Left hindlimb (tissue), 1 donor: ENCODE measurements around the gene RHOBTB3.
"Not testable (repeated sequence)": the region's sequence is repeated elsewhere in the genome, so short reads cannot be mapped to it uniquely, and the experiment has no call there.

Experiments
- DNase-seq: peaks from one replicate; pipeline ENCODE4 v3.0.0-alpha.2; 2018

Gene RHOBTB3

DNA sequence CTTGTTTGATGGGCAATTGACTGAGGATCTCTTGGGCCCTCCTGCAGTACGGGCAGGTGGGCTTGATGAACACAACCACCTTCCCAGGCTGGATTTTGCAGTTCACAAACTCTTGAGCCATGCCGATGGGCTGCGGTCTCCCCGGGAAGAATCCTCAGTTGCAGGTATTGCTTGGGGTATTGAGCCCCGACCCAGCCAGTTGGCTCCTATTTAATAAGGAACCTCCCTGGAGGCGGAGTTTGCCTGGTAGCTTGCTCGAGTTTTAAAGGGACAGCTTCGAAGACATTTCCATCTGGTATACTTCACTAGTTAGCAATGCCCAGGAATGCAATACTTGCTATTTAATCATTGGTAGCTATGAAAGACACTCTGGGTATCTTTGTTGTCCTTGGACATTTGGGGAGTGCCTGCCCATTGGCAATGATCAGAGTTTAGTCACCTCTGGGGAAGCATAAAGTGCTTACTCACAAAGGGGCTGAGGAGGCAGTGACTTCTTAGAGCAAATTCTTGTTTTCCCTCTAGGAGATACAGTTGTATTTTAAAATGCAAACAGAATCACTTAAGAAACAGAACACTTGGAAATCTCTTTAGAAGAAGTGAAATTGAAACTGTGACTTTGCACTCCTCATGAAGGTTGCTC lies 91.5 kb downstream of the RHOBTB3 start, which contains the start of gene GLRX:
GLRX (minus strand) TSS at position 185 of the 640 bp plus-strand sequence; CDS start at position 121, 64 bp downstream.
- peak; percentile 67 for DNase-seq

DNA sequence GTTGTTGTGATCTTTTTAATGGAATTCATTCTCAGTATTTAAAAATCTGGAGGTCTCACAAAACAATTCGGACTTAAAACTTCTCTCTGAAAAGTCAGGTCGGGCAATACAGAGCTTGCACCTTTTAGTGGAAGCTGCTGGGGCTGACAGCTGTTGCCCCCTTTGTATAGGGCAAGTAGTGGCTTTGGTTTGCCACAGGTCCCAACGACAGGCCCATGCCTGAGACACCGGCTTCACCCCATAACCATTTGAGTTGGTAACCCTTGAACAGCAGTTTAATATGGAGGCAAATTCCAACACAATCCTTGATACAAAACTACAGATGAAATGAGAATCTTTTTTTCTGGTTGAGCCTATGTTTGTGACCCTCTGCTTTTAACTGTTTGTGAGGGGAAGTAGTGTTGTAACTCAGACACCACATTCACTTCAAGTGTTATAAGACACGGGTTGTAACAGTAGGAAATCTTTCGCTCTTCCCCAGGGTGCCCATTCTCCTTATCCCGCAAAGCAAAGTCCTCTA lies 92.1 kb downstream of the RHOBTB3 start:
- DNase-seq = no peak

DNA sequence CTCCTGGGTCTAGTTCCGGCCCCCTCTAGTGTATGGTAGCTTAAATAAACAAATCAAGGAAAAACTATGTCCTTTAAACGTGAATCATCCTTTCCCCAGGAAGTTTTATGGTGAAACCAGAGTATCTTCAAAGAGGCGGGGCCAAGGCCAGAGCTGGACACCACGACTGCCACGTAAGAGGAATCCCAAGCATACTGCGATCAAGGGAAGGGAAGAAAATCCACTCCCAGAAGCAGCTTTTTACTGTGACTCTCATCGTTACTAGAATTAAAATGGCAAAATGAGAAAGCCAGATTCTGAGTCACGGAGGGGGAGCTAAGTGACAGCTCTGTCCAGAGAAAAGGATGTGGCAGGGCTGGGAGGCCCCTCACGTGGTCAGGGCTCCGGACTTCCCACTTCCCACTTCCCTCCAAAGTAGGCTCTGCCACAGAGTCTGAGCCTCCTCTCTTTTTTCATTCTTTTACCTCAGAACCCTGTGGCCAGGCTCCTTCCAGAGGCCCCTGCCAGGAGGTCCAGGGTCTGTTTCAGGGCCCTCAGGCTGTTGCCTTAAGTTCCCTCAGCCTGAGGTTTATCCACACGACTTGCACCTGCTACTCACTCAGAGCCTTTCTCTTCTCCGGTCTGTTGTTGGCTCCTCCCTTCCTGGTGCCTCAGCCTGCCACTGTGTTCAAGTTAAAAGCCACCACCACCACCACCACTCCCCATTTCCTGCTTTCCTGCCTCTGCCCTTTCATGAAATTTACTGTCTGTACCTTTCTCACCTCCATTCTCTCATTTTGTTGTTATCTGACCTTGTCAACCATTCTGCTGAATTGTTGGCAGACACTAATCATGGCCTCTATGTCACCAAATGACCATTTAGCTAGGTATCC lies 92.8 kb downstream of the RHOBTB3 start:
- DNase-seq = peak; percentile 61

DNA sequence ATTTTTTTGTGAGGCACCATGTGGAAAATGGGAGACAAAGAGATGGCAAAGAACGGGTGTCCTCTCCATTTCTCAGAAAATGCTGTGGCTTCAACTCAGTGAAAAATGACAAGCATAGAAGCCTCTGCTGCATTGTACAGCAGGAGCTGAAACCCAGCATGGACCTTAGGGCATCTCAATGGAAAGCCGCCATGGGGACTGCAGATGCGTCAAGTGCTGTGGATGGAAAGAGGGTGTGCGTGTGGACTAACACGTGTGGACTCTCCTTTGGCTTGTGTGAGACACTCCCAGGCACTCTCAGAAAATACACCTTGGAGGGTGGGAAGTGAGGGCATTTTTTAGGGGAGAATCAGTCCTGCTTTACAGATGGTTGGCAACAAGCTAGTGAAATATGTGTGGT lies 93.6 kb downstream of the RHOBTB3 start:
- no peak for DNase-seq

DNA sequence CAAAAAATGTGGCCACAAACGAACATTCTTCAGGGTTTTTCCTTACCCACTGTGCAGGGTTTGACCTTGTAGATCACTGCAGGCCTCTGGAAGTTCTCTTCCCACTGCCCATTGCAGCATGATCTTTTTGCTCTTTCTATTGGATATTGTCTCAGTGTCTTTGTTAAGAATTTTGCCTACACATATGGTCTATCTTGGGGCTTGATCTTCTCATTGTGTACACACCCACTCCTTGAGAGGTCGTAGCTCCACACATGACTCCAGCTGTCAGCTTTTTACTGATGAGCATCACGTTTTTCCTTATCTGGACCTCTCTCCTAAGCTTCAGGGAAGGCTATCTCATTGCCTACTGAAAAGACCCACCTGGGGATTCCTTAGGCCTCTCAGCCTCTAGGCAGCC lies 94.4 kb downstream of the RHOBTB3 start:
- DNase-seq = no peak

DNA sequence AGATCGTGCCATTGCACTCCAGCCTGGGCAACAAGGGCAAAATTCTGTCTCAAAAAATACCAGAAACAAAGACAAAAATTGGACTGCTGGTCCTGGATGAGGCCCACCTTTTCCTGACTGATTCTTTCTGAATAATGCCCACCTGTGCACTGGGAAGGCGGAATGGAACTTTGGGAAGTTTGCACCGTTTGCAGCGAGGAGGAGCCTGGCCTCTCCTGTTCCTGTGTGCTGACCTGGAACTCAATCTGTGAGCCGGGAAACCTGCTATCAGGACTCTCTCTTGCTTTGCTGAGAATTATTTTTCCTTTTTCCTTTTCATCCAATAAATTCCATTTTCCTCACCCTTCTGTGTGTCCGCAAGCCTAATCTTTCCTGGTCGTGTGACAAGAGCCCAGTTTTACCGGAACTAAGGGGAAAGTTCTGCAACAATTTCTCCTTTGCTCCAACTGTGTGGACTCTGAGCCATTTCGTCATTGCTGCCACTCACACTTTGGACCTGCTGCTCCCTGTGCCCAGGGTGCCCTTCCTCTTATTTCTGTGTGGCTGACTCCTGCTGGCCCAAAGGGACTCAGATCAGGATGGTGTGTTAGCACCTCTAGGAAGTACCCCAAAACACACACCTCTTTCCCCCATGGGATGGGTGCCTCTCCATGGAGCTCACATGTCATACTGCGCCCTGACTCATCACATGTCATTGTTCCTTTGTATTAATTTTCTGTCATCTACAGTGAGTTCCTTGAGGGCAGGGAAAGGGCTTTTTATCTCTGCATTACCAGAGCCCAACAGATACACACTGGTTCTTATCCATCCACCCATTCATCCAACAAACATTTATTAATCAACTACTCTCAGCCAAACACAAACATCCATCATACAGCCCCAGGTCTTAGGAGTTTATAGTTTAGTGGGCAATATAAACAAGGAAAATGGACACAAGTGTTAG lies 96.1 kb downstream of the RHOBTB3 start:
- DNase-seq = no peak

DNA sequence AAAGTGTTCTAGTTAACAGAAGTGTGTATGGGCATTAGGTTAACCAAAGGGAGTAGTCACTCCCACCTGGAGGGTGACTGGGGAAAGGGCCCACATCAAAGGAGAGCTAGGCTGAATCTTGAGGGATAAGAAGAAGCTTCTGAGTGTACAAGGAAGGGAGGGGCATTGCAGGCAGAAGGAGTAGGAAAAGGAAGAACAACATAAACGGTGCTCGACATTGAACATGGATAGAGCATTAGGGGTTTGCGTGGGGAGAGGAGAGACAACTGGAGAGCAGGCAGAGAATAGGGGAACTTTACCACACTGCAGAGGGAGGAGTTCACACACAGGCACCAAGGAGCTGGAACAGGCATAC lies 96.7 kb downstream of the RHOBTB3 start:
- DNase-seq = no peak

DNA sequence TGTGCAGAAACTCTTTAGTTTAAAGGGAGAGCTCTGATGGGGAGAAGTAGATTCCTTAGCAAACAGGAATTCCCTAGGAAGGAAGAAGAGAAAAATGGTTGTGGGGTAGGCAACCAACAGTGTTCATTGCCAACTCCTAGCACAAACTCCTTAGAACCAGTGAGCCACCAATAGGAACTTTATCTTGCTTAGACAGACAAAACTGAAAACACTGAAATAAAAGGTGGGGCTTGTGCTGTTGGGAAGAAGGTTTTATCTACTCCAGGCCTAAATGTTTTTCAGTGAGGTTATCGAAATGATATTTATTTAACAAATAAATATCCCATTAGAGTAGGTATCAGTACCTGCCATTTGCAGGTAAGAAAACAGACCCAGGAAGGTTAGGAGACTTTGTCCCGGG lies 99.1 kb downstream of the RHOBTB3 start:
- DNase-seq = no peak

DNA sequence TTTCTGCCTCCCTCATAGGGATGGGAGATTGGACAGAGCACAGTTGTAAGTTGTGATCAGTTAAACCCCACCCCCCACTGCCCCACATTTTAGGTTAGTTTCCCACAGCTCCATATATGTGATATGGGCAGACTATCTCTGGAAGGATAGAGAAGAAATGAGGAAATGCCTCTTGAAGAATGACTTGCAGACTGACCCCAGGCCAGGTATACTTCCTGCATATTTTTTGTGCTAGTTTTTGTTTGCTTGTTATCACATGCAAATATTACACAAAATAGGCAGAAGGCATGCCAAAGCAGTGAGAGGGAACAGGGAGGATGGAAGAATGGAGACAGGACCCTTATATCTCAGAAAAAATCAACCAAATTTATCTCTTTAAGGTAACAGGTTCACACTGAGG lies 101.5 kb downstream of the RHOBTB3 start:
- no peak for DNase-seq

DNA sequence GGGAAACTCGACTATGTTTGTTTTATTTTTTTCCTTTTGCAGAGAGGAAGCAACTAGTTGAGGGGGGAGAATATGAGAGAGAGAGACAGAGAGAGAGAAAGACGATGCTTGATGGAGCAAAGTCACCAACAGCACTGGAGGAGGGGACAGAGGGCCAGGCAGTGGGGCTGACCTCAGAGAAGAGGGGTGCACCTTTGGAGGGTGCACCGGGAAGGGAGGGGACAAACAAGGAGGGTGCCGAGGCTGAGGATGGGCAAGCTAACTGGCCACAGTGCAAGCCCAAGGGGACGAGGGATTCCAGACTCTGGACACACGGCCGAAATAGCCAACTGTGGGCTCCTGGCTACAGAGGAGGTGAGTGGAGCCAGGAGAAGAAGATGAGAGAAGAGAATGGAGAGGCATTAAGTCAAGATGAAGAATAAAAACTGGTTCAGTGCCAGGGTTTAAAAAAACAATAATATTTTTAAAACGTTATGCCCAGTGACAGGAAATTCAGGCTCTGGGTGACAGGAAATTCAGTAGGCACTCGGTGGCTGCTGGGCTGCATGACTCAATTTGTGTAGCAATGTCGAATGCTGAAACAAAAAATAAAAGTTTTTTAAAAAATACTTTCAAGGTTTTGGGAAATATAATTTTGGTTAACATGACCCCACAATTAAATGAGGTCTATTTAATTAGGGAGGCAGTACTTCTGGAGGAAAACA lies 104.7 kb downstream of the RHOBTB3 start:
- no peak for DNase-seq

DNA sequence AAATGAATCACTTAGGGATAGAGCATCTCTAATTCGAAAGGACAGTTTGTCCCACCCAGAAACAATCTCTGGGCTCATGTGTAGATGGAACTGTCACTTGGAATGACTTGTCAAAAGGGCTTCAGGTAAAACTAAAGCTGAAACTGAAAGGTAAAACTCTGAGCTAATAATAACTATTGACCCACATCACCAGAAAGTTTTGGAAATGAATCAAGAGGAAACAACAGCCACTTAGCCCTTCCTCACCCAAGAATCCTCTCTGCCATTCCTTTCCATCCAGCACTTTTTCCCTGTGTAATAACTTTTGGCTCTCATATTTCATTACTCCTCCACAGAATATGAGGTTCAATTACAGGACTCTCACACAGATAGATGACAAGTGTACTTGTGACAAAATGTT lies 105.4 kb downstream of the RHOBTB3 start:
- DNase-seq = no peak

DNA sequence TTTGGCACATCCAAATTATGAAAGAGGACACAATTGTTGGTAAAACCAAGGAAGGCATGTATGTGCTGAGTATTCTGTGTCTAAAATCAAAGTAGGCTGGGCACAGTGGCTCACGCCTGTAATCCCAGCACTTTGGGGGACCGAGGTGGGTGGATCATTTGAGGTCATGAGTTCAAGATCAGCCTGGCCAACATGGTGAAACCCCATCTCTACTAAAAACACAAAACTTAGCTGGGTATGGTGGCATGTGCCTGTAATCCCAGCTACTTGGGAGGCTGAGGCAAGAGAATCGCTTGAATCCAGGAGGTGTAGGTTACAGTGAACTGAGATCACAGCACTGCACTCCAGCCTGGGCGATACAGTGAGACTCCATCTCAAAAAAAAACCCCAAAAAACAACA lies 105.8 kb downstream of the RHOBTB3 start:
- DNase-seq = not testable (repeated sequence)

DNA sequence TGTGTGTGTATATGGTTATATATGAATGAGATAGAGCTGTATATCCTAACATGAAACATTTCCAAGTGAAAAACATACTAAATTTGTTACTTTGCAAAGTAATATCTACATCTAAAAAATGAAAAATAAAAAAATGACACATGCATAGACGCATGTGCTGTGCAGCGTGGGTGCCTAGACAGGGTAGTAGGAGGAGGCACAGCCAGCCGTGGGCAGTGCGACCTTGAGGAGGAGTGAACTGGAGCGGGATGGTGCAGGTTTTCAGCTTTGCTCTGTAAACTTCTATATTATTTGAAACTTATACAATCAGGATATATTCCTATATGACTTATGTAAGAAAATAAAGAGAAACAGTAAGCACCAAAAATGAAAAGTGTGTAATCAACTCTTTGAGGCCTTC lies 106.4 kb downstream of the RHOBTB3 start:
- DNase-seq = no peak

DNA sequence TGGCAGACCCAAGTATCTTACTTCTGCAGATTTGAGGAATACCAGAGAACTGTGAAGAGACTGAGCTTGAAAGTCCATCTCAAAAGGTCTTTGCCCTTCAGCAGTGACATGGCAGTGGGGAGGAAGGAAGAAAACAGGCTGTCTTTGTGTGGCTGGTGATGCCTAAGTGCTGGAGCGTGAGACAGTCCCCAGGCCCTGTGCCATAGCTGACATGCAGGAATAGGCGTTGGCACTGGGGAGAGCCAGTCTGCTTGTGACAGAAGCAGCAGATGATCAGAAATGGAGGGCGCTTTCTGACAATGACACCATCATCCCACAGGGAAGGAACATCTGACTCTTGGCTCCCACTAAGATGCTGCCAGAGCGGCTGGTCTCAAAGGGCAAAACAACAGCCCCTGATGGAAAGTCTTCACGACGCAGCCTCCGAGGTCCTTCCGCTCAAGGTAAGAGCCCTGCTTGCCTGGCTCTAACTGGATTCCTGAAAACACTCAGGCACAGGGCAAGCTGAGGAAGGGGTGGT lies 106.9 kb downstream of the RHOBTB3 start:
- no peak for DNase-seq

DNA sequence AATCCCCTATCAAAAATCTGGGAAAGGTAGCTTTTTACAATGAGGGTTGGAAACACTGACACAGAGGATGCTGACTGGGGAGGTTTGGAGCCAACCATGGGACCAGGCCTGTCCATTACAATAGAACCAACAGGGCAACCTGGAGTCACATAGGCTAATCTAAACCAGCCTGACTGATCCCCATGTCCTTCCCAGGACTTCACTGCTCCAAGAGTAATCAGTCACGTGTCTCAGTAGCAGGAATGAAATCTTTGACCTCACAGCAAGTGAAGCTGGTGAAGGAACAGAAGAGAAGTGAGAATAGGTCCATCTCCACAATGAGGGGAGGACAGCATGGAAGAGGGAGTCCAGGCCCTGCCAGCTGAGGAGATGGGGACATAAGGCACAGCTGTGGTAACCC lies 107.4 kb downstream of the RHOBTB3 start:
- DNase-seq = no peak

DNA sequence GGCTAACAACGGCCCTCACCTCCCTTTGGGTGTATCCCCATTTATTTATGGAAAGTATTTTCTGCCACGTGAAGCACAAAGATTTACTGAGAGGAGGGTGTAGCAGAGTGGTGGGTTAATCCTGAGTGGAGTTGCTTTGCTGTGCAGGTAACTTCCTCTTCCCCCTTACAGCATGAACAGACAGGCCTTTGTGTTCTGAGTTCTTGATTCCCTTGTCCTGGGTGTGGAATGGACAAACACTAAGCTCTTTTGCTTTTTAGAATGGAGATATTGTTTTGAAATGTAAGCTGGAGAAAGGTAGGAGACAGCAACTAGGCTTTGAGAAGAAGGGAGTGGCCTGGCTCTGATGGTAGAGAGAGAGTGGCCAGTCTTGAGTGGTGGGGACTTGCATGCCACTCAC lies 108.5 kb downstream of the RHOBTB3 start:
- no peak for DNase-seq

DNA sequence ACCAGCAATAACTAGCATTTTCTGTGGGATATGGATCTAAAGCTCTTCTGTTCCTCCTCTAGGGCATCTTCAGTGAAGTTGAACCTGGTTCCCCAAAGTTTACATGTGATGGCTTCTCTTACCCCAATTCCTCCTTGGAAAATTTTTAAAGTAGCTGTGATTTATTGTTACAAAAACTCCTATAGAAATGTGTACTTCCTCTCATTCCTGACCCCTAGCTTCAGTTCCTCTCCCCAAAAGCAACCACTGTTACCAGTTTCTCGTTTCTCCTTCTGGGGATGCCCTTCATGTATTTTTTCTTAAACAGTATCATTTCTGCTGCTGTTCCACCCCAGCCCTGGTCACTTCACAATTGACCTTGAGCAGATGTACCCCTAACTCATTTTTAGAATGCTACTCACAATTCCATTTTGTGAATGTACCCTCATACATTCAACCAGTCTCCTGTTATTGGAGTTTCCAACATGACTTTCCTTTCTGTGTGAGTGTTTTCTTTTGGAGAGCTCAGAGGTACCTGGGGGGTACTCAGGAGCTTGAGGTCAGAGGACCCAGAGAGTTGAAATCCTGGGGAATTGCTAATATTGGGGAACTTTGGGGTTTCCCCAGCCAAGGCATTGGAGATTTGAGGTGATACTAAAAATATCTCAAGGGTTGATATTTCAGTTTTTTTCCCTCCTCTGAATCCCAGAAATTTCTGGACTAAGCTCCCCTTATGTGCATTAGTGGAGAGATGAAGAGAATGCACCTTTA lies 110.0 kb downstream of the RHOBTB3 start:
- no peak for DNase-seq

DNA sequence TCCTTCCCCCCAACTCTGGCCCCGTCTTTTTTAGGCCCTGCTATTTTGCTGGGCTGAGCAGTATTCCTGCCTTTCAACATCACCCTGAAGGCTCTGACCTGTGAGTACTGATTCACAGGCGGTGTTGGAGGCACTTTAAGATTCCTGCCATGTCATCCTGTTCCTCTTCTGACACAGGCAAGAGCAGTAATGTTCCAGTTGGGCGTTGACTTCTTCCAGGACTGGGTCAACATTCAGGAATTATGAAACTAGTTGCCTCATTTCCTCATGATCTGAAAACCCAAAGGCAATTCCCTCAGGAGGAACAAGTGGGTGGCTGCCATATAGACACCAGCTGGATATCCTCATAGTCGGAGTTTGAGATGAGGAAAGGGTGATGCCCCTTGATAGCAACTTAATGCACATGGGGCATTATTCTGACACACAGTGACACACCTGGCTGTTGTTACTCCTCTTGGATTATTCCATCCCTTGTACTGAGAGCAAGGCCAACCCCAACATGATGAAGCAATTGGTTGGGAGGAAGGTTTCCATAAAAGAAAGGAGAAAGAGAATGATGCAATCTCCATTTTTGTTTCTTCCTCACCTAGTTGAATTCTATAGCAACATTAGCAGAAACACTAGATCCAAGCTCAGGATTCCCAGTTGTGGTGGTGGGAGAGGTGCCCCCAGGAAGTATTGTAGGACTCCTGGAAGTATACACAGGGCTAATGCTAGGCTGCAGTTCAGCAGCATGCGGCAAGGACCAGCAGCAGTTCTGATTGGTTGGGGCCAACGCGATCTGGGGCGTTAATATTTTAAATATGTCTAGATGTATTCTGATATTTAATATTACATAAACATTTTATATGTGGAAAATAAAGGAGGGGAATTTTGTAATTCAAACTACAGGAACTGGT lies 111.0 kb downstream of the RHOBTB3 start:
- no peak for DNase-seq

DNA sequence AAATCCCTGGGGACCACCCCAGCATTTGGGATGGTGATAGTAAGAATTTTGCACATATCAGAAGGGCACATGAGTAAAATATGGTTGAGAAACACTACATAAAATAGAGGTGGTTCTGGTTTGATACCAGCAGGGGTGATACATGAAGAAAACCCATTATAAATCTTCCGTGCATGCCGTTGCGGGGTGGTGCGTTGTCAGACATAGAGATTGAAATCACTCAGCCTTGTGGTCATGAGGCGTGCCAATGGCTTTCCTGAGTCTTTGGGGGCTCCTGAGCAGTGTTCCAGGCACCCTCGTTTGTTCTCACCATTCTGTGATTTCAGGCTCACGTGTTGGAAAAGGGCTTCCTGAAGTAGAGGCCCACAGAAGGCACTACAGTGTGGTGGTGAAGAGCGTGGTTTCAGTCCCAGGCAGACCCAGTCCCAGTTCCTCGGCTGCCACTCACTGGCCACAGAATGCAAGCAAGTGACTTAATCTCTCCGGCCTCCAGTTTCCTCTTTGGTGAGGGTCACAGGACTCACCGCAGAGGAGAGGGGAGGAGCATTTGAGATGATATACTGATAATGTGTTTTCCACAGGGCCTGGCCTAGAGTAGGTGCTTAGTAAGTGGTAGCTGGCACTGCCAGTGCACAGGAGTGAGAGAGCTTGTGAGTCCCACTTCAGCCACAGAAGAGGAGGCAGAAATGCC lies 111.9 kb downstream of the RHOBTB3 start:
- DNase-seq = peak; percentile 47
